Stimulated activated CD8-positive, alpha-beta memory T cell treated with anti-CD3 and anti-CD28 coated beads, Interleukin-15, amount 100 ng/mL, for 1 hour (primary cell): ENCODE results near the gene FEN1.

Experiments used
- DNase-seq: peaks from one replicate; pipeline ENCODE4 v3.0.0-alpha.2; 2020; ENCODE audit warnings: low read depth

Gene FEN1

DNA sequence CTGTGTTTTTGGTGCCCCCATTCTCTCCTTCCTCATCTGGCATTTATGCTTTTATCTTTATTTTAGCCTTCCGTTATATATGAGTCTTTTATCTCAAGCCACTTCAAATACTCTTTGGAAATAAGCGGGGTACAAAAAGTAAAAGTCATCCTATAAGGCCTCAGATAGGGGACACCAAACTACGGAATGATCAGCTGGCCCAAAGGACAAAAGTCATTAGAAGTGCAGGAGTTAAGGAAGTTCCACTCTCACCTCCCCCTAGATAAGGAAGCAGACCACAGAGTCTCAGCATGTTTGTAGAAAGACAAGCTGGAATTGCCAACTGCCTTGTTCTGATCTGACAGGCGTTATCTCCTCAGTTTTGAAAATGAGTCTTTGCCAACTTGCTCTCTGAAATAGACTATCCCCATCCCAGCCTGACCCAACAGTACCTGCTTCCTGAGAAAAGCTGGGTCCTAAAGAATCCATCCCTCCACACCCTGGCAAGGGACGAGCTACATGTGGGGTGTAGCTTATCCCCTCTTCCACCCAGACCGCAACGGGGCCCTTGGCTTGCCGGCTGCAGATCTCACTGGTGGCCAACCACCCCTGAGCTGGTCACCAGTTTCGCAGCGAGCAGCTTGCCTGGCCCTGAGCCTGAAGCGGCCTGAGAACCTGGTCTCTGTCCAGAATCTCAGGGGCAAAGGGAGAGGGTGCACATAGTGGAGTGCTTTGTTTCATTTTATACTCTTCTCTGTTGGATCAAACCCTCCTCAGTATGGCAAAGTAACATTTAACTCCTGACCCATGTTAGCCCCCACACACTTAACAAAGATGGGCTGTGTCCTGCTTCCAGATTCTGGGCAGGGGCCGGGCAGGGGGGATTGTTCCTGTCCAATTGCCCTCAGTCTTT, 49.2 kb downstream of the FEN1 start:
- DNase-seq, result no peak

DNA sequence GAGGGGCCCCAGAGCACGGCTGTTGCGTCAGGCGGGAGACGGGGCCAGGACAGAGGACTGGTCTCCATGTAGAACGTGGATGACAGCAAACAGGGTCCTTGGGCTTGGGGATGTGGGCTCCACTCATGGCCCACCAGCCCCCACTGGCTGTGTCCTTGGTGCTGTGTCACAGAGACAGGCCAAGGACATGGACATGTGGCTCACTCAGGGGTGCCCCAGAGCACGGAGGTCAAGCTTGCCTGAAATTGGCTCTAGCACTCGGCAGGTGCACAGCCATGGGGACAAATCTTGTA, 49.8 kb downstream of the FEN1 start:
- no peak for DNase-seq

DNA sequence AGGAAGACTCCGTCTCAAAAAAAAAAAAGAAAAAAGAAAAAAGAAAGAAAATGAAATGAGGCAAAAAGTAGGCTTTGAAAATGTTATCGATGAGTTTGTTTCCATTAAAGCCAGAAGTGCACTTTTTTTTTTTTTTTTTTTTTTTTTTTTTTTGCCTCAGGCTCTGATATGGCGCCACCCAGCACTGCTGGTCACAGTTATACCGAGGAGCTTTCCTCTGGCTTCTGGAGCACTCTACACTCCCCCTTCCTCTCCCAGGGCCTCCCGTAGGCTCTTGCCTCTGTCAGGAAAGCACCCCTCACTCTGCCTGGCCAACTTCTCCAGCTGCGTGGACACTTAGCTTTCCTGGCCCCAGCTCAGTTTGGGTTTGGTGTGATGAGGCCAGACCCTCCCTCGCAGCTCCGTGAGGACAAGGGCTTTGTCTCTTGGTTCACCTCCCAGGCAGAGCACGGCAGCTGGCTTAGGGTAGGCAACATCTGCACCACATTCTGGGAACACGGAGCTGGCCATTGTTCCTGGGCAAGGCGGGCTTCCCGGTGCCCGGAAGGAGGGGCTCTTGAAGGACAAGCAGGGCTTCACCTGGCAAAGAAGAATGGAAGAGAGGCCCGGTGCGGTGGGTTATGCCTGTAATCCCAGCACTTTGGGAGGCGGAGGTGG, 52.3 kb downstream of the FEN1 start:
- no peak for DNase-seq

DNA sequence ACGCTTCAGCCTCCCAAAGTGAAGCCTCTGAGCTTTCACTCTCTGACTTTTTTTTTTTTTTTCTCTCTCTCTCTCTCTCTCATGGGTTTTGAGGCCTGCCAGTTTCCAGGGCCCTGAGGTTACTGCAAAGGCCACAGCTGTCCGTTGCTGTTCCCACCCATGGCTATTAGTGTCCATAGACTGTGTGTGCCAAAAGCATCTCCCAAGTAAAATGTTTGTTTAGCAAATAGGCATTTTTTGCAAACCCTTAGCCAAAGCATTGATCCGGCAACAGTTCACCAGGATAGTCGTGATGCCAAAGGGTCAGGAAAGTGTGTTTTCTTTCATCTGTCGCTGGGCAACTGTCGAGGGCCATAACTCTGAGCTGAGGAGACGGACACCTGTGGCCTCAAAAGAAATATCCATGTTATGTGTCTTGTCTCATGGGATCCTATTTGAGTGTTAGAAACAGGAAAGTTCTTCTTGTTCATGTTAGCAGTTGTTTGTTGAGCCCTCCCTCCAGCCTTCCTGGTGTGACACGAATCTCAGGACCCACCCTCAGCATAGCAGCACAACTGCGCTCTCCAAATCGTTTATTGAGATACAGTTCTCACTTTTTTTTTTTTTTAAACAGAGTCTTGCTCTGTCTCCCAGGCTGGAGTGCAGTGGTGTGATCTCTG, 53.8 kb downstream of the FEN1 start:
- no peak for DNase-seq
